GM21717 (cell line): ENCODE results near the gene C12orf50.
"Not testable (repeated sequence)": the region's sequence is repeated elsewhere in the genome, so short reads cannot be mapped to it uniquely, and the experiment has no call there.

Source experiments
- ATAC-seq: cut with Tn5 transposase; IDR thresholded peaks from one replicate; pipeline ENCODE4 v1.9.1; 2021; ENCODE audit warnings: mild to moderate bottlenecking, moderate library complexity; ENCODE audit not compliant: unreplicated experiment

The C12orf50 gene

GRCh38 chr12:88029093-88029665, at the start of gene C12orf50:
Gene C12orf50, minus strand, starts transcription at chr12:88029401. Its CDS starts 2,439 bp downstream, at chr12:88026962.
- no peak for ATAC-seq

GRCh38 chr12:88067301-88067700, 38.1 kb upstream of the C12orf50 start:
- ATAC-seq = no peak

GRCh38 chr12:88063375-88063774, 34.2 kb upstream of the C12orf50 start:
- peak; percentile 94 for ATAC-seq

- peak; percentile 84 for ATAC-seq
Observed at GRCh38 chr12:88062474-88062873, 33.3 kb upstream of the C12orf50 start.

- no peak for ATAC-seq
Observed at GRCh38 chr12:88058719-88059077, 29.5 kb upstream of the C12orf50 start.

- no peak for ATAC-seq
Observed at GRCh38 chr12:88057994-88058718, 29.0 kb upstream of the C12orf50 start.

GRCh38 chr12:88056571-88056970, 27.4 kb upstream of the C12orf50 start:
- no peak for ATAC-seq

- ATAC-seq = peak; percentile 54
Observed at GRCh38 chr12:88052686-88053085, 23.5 kb upstream of the C12orf50 start.

GRCh38 chr12:88044035-88044434, 14.8 kb upstream of the C12orf50 start:
- no peak for ATAC-seq

GRCh38 chr12:88037770-88038169, 8.6 kb upstream of the C12orf50 start:
- no peak for ATAC-seq

GRCh38 chr12:88036353-88036965, 7.3 kb upstream of the C12orf50 start:
- no peak for ATAC-seq

GRCh38 chr12:88035907-88036289, 6.7 kb upstream of the C12orf50 start:
- peak; percentile 22 for ATAC-seq

GRCh38 chr12:88035271-88035906, 6.2 kb upstream of the C12orf50 start:
- ATAC-seq = peak; percentile 100

GRCh38 chr12:88031161-88031560, 2.0 kb upstream of the C12orf50 start:
- not testable (repeated sequence) for ATAC-seq

- no peak for ATAC-seq
Observed at GRCh38 chr12:88026196-88026595, 3.0 kb downstream of the C12orf50 start.

GRCh38 chr12:88017964-88018363, 11.2 kb downstream of the C12orf50 start:
- no peak for ATAC-seq

- no peak for ATAC-seq
Observed at GRCh38 chr12:88015825-88016224, 13.4 kb downstream of the C12orf50 start.

GRCh38 chr12:88011755-88012154, 17.4 kb downstream of the C12orf50 start:
- ATAC-seq = no peak

- ATAC-seq = no peak
Observed at GRCh38 chr12:88006351-88006750, 22.9 kb downstream of the C12orf50 start.

GRCh38 chr12:88001327-88001726, 27.9 kb downstream of the C12orf50 start:
- ATAC-seq = no peak

- peak; percentile 93 for ATAC-seq
Observed at GRCh38 chr12:87995581-87996178, 33.5 kb downstream of the C12orf50 start.
